ENCODE measurements around the gene LRRC14B.

Gene LRRC14B

GRCh38 chr5:174291-174600 lies 17.0 kb upstream of the LRRC14B start:
- no peak for DNase-seq (ENCODE audit: low read depth in 4 of 4, low spot score in 1 of 4)

DNA sequence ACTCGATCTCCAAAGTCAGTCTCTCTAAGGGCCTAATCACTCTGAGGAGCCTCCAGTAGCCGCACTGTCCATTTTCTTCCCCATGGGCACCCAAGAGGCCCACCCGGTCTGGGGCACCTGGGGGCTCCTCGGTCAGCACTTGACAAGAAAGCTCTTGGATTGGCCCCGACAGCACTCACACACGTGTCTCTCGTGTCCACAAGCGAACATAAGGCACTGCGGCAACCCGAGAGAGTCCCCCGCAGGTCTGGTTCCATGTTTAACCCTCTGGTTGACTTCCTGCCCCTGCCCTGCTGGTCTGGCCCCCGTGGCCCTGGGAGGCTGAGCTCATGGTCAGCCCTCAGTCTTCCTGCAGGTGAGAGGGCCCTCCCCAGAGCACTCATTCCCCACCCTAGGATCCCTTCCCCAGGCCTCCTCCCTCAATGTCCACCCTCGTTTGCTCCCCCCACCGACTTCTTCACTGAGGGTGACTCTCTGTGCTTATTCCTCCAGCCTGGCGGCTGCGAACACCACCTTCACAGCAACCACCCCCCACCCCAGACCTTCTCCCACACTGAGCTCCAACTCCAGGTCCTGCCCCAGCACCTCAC lies 16.3 kb upstream of the LRRC14B start:
- DNase-seq (ENCODE audit: low read depth in 4 of 4, low spot score in 1 of 4), result no peak

- no peak for DNase-seq (ENCODE audit: low read depth in 4 of 4, low spot score in 1 of 4)
Measured at GRCh38 chr5:176296-176823, 14.9 kb upstream of the LRRC14B start.

DNA sequence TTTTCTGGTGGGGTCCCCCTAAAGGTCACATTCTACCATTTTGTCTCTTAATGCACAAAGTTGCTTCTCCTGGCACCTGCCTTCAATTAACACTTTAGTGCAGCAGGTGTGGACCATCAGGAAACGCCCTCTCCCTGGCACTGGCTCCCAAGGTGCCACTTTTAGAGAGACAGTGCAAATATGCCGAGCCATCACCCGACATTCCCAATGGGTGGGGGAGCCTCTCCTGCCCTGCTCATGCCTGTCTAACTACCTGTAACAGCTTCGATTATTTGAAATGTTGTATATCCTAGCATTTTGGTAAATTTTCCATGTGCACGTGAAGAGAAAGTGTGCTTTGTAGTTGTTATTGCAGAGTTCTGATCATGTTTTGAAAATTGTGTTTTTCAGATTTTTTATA lies 13.2 kb upstream of the LRRC14B start:
- DNase-seq (ENCODE audit: low read depth in 4 of 4, low spot score in 1 of 4), result no peak

DNA sequence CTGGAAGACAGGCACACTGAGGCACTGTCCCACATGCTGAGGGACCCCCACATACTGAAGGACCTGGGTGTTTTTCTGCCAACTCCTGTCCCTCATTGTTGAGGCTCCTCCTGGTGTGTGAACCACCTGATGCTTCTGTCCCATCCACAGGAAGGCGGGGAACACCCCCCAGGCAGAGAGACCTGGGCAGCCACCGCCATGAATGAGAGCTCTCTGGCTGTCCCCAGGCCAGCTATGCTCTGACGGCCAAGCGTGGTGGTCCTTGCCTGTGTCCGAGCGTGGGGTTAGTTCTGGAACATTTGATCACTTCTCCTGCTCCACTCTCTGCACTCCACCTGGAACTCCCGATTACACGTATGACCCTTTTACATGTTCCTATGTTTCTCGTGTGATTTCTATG lies 11.9 kb upstream of the LRRC14B start:
- DNase-seq (ENCODE audit: low read depth in 4 of 4, low spot score in 1 of 4), result no peak

DNA sequence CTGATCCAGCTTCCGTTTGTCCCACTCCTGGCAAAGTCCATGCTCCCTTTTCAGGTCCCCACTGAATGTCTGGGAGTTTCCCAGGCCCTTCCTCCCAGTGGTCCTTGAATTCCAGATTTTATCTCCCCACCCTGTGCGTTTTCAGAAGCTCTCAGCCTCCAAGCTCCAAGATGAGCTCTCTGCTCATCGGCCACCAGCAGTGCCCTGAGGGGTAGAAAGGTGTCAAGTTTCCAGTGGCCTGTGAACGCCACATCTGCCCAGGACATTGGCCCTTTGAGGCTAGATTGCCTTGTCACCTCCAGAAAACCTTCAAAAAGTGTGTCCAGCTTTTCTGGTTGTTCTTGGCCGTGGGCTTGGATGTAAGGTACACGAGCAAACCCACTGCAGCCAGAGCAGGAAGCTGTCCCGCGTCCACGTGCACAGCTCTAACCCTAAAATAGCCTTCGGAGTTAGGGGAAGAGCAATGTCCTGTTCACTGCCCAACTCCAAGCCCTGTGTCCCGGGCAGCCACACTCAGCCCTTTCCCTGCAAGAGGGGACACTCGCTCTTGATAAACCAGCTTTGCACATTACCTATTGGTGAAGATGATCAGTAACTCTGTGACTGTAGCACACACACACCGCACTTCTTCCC lies 10.9 kb upstream of the LRRC14B start:
- DNase-seq (ENCODE audit: low read depth in 4 of 4, low spot score in 1 of 4), result no peak

DNA sequence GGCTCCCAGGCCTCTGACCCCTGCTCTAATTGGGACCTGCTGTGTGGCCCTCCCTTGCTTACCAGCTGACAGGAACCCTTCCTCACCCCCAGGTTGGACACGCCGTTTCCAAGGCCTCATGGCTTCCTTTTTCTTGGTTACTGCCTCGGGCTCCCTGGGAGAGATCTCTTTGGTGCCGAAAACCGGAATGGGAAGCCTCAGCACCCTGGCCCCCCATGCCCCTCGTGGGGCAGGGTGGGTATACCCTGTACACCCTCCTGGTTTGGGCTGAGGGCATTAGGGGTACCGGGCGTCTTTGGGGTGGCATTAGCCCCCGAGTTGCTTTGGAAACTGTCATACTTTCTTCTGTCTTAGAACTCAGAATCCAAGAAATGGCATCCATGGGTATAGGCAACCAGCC lies 10.1 kb upstream of the LRRC14B start:
- DNase-seq (ENCODE audit: low read depth in 4 of 4, low spot score in 1 of 4), result no peak

DNA sequence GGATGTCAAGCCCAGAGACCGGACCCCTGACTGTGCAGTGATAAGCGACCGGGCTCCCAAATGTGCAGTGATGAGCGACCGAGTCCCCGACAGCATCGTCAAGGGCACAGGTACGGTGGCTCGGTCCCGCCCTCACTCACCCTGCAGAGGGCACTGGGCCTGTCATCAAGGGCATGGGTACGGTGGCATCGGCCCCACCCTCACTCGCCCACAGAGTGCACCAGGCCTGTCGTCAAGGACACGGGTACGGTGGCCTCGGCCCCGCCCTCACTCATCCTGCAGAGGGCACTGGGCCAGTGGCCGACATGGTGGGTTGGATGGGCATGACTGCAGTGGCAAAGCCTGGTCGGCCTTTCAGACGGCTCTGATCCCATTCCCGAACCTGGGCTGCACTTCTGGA lies 9.7 kb upstream of the LRRC14B start:
- DNase-seq (ENCODE audit: low read depth in 4 of 4, low spot score in 1 of 4), result no peak

GRCh38 chr5:182126-182525 lies 9.2 kb upstream of the LRRC14B start:
- no peak for DNase-seq (ENCODE audit: low read depth in 4 of 4, low spot score in 1 of 4)

GRCh38 chr5:184471-184870 lies 6.8 kb upstream of the LRRC14B start:
- no peak for DNase-seq (ENCODE audit: low read depth in 4 of 4, low spot score in 1 of 4)

GRCh38 chr5:185095-186070 lies 5.9 kb upstream of the LRRC14B start:
- no peak for DNase-seq (ENCODE audit: low read depth in 4 of 4, low spot score in 1 of 4)

- no peak for DNase-seq (ENCODE audit: low read depth in 4 of 4, low spot score in 1 of 4)
Measured at GRCh38 chr5:186091-187041, 4.9 kb upstream of the LRRC14B start.

DNA sequence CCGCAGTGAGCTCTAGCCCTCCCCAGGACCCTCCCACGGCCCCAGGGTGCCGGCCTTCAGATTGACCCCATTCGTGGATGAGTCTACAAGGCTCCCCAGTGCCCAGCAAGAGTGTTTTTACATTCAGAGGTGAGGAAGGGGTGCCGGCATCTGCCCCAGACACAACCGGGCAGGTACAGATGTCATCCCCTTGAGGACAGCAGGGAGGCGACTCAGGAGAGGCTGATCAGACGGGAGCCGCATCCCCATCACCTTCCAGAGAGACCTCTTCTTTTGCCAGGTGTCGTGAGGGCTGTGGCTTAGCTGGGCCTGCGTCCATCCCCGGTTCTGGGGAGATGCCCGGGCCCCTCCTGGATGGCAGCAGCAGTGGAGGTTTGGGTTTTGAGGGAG lies 4.3 kb upstream of the LRRC14B start:
- no peak for DNase-seq (ENCODE audit: low read depth in 4 of 4, low spot score in 1 of 4)

- no peak for DNase-seq (ENCODE audit: low read depth in 4 of 4, low spot score in 1 of 4)
Measured at GRCh38 chr5:187617-188451, 3.5 kb upstream of the LRRC14B start.

DNA sequence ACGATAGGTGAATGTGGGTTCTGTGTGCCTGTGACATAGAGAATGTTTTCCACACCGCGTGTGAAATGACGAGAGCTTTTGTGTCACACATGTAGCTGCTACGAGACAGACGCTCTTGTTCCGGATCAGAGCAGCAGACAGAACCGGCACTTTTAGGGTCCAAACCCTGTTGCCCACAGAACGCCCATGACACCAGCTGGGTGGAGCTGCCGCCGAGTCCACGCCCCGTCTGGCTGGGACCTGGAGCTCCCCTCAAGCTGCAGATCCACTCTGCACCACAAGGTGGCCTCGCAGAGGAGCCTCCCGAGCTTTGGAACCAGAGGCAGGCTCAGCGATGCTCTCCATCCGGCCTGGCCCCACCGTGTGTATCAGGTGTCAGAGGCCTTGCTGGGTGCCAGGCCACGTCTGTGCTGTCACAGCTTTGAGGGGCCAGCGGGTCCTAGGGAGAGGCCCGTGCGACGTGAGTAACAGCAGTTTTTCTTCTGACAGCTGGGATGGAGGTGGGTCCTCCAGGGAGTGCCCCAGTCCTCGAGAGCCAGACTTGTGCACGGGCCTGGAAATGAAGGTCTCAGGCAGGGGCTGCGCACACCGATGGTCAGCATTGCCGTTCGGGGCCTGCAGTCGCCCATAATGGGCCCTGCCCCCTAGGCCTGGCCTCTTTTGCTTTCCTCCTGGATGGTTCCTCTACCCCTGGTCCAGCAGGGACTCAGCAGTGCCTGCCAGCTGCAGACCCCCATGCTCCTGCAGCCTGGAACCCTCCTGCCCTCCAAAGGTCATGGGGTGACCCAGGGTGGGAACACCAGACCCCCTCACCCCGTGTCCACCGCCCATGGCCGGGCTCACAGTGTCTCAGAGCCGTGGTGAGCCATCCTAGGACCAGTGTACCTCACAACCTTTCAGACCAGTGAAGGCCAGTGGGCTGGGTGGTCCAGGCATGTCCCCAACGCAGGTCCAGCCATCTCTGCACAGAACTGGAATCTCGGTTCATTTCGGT lies 2.5 kb upstream of the LRRC14B start:
- DNase-seq (ENCODE audit: low read depth in 4 of 4, low spot score in 1 of 4), result peak; percentile 67 to 83 (median 79)

DNA sequence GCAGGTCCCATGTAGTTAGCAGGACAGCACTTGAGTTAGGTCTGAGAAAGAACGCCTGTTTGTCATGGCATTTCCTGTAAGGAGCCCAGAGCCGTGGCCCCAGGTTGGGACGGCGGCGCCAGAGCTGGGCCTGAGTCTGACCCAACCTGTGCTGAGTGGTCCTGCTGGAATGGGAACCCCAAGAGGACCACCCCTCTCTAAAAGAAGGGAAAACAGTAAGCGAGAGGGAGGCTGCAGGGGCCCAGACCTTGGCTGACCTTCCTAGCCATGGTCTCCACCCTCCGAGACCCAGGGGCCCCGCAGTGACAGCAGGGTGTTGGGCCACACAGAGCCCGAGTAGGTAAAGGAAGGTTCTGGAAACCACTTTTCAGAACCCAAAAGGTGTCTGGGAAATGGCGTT lies 1.8 kb upstream of the LRRC14B start:
- DNase-seq (ENCODE audit: low read depth in 4 of 4, low spot score in 1 of 4), result no peak

- no peak for DNase-seq (ENCODE audit: low read depth in 4 of 4, low spot score in 1 of 4)
Measured at GRCh38 chr5:189976-190365, 1.3 kb upstream of the LRRC14B start.

DNA sequence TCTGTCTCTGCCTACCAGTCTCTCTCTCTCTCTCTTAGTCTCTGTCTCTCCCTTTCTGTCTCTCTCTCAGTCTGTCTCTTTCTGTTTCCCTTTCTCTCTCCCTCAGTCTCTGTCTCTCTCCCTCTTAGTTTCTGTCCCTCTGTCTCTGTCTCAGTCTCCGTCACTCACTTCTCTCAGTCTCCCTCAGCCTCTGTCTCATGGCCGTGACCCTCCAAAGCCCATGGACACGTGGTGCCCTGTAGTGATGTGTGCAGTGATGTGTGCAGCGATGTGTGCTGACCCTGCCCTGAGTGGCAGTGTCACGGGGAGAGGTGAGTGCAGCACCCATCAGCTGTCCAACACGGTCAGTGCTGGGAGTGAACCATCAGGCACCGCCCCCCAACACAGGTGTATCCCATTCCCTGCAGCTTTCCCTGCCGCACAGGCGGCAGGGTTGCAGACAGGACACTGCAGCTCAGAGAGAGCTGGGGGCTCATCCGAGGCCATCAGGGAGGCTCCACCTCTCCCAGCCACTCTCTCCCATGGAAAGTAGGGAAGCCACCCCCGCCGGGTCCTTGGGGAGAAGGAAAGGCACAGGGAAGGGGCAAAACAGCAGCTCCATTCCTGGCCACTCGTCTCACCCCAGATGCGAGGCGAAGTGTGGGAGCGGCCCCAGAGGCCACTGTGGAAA lies 794 bp upstream of the LRRC14B start:
- no peak for DNase-seq (ENCODE audit: low read depth in 4 of 4, low spot score in 1 of 4)
